ENCODE data around the gene CALHM4.

CALHM4 gene, protein sequence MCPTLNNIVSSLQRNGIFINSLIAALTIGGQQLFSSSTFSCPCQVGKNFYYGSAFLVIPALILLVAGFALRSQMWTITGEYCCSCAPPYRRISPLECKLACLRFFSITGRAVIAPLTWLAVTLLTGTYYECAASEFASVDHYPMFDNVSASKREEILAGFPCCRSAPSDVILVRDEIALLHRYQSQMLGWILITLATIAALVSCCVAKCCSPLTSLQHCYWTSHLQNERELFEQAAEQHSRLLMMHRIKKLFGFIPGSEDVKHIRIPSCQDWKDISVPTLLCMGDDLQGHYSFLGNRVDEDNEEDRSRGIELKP

DNA sequence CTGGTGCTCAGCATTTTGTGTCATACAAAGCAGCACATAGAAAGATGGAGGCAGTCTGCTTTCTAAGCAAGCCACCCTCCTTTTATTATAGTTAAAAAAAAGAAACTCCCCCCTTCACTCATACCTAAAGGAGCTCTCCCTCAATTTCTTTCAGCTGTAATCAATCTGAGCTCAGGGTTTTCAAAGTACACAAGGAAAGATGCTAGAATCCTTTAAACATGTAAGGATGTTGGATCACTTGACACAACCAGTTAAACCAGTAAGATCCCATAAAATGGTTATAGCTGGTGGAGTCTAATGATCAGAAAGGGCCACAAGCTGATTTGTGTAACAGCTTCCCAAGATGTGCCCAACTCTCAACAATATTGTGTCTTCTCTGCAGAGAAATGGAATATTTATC lies at the start of gene CALHM4:
Gene CALHM4, plus strand, starts transcription at position 301 of the 400 bp plus-strand sequence. Its CDS starts 43 bp downstream, at position 344.
- DNase-seq: no peak

DNA sequence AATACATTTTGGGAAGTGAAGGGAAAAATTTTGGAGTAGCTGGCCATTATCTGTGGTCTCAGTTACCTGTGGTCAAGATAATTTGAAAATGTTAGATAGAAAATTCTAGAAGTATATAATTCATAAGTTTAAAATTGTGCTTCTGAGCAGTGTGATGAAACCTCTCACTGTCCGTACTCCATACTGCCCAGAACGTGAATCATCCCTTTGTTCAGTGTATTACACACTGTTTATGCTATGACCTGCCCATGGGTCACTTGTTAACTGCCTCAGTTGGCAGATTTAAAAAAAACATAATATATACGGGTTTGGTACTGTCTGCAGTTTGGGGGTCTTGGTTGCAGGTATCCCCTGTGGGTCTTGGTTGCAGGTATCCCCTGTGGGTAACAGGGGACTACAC lies 46.2 kb upstream of the CALHM4 start:
- DNase-seq: no peak

DNA sequence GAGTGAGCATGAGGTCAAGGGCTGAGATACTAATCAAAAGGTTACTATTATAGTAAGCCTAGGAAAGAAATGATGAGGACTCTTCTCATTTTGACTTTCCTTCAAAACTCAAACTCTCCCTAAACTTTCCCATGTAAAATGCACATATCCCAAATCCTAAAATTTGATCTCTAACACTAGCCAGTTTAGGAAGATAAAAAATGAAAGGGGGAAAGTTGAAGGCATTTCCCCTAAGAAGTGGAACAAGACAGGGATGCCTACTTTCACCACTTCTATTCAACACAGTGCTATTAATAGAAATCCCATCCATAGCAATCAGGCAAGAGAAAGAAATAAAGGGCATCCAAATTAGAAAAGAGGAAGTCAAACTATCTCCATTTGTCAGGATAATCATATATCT lies 45.0 kb upstream of the CALHM4 start:
- DNase-seq: no peak

DNA sequence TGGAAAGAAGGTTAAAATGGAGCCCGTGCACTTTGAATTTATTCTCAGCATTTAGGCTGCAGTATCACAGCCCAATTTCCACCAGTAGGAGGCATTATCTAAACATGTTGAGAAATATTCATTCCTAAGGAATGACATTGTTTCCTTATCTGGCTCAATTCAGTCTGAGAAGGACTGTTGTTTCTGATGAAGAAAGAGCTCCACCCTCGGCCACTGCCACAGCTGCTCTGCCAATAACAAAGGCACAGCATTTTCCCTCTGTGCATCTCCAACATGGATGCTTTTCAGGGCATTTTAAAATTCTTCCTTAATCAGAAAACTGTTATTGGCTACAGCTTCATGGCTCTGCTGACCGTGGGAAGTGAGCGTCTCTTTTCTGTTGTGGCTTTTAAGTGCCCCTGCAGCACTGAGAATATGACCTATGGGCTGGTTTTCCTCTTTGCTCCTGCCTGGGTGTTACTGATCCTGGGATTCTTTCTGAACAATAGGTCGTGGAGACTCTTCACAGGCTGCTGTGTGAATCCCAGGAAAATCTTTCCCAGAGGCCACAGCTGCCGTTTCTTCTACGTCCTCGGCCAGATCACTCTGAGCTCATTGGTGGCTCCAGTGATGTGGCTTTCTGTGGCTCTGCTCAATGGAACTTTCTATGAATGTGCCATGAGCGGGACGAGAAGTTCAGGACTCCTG lies 42.0 kb upstream of the CALHM4 start, which contains the start of gene CALHM5:
Gene CALHM5, plus strand, starts transcription at position 216 of the 687 bp plus-strand sequence. Its CDS starts 58 bp downstream, at position 274.
- no peak for DNase-seq

DNA sequence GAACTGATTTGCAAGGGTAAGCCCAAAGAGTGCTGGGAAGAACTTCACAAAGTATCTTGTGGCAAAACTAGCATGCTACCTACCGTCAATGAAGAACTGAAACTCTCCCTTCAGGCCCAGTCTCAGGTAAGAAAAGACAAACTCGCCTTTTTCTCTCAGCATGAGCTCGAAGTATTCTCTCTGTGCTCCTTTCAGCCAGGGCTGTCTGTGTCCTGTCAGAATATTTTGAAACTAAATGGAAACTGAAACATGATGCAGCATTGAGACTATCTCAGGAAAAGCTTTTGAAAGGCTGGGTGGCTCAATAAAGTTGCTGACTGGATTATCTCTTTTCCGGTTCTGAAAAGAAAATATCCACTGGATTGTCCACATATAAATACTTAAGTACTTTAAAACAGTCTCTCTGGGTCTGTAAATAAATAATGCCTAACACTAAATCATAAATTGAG lies 41.4 kb upstream of the CALHM4 start:
- no peak for DNase-seq

DNA sequence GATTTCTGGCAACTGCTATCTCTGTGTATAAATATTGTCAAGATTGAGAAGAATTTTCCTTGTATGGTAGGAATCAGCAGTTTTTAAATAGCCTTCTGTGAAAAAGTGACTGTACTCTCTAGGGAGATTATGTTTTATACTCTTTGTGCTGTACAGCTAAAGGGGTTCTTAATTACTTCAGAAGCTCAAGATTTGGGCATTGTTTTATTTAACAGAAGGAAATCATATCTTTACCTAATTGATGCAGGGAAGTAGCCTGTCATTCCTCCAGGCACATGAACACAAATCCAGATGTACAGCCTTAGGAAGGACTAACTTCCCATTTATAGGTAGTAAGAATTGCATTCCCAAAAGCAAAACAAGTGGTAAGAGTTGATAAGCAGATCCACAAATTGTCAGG lies 40.8 kb upstream of the CALHM4 start:
- no peak for DNase-seq

DNA sequence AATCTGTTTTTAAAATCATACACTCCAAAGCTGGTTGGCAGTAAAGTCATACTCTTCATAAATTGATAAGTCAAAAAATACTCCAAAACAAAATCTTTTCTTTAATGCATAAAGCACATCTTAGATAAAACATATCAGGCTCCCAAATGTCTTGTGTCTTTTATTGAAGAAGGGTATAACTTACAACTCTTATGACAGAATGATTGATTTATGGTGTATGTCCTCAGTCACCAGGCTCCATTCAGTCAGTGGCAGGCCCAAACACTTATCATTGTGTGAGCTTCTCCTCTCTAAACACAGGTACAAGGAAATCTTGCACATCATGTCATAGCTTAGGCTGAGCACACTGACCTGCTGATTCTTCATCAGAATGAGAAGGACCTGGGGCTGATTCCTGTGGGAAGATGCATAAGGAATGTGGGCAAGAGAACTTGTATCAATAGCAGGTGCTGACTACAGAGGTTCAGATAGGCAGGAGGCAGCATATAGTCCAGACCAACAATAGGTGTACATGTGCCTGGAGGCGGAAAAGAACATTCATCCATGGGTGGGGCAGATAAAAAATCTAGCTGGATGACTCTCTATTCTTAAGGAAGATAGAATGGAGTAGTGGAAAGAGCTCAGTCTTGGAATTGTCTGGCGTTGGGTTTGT lies 40.2 kb upstream of the CALHM4 start:
- DNase-seq: no peak

DNA sequence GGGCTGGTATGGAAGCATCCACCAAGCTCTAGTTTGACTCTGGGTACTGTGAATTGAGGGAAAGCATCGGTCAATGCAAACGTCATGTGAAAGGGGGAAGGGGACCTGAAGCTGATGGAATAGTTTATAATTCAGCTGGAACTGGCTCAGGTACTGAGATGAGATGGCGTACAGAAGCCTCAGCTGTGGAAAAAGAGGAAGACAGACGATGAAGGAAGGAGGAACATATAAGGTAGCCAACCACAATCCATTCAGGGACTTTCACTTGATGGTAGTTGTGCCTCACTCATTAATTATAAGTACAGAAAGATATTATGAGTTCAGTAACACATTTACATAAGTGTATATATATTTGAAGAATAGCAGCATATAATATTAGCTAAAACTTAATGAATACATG lies 39.4 kb upstream of the CALHM4 start:
- DNase-seq: no peak

DNA sequence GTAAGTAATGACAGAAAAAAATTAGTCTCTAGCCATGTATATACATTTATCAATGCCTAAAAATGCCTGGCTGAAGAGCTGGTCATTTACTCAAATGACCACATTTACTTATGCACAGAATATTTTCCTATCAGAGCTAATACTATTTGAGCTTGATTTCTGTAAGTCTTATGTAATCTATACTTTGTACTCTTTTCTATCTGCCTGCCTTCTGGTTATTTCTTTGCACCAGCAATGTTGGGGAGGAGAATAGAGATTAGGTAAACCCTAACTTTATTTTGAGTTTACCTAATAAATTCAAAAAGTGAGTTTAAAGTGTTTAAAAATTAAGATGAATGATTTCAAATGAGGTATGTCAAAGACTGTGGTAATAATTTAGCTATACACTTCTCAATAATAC lies 38.4 kb upstream of the CALHM4 start:
- no peak for DNase-seq

DNA sequence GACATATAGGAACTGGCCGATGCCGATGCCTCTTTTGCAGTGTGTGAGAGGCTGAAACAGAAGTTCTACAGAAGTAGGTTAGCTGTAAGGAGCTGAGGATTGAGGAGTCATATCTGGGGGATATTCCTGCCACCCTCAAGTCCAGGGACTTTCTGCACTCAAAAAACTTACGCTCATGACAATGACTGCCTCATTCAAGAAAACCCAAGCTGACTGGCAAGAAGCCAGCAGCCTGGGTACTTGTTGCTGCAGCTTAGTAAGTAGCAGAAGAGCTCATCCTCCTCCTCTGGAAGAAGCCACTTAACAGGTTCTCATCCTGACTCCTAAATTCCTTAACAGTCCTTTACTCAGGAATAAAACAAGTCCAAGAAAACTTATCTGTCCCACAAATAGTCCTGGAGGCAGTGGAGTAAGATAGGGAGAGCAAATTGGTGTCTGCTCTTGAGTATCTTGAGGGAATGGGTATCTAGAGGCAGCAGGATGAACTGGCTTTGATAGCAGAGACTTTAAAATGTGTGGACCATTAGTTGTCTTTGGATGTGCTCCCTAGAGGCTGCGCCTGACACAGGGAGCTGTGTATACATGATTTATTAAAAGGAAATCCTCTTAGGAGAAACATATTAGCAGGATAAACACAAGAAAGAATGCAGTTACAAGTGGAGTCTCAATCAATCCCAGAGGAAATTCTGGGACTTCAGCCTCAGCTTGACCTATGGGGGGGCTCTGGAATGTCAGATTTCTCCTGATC lies 34.8 kb upstream of the CALHM4 start:
- no peak for DNase-seq

DNA sequence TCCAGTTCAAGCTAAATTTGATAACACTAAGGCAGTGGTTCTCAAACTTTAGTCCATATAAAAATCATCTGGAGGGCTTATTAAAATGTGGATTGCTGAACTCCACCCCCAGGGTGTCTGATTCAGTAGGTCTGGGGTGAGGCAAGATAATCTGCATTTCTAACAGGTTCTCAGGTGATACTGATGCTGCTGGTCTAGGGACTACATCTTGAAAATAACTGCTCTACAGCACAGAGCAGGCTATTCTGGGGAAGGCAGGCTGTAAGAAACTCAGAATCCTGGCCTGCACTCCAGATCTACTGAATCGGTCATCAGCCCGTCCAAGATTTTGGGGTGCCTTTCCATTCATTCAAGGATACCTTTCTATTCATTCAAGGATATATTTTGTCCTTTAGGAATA lies 30.7 kb upstream of the CALHM4 start:
- no peak for DNase-seq

DNA sequence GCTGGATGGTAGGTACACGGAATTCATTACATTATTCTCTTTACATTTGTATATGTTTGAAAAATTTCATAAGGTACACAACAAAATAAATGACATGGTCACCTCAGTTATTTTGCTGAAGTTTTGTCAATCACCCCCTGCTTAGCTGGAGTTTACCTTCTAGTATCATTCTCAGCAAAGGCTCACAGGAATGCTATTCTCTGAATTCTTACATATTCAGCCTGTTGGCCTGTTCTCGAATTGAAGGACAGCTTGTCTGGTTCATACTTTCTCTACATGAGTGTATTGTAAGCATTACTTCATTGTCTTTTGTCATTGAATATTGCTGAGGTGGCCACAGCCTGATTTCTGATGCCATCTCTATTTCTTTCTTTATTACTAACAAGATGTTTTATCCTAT lies 29.3 kb upstream of the CALHM4 start:
- DNase-seq: no peak

DNA sequence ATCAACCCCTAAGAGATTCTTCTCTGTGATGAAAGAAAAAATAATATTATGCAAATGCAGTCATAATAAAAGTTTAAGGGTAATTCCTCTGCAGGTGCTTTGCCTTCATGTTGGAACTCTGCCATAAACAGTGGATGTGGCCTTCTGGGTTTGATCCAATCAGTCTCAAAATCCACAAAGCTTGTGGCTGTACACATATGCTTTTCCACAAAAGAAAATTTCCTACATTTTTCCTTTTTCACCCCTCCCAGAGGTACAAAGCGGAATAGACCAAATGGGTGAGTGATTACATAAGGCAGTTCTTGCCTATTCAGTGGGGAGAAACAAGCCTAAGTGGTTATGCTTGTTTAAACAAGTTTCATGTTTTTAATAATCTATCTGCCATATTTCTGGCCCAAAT lies 25.4 kb upstream of the CALHM4 start:
- no peak for DNase-seq

DNA sequence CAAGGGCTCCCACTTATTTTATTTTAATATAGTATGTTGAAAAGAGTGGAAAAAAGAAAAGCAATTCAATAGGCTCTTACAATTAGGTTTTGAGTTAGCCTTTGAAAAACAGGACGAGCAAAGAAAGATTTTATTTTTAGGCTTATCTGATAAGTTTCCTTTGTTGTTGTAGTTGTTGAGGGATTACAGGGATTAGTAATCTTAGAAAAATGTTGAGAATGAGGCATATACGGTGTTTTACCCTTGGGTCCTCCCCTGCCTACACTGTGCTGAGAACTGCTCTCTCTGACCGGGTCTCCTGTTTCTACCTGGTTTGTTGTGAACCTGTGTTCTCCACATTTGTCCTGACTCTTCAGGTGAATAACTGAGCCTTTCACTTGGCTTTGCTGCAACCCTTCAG lies 24.8 kb upstream of the CALHM4 start:
- no peak for DNase-seq

DNA sequence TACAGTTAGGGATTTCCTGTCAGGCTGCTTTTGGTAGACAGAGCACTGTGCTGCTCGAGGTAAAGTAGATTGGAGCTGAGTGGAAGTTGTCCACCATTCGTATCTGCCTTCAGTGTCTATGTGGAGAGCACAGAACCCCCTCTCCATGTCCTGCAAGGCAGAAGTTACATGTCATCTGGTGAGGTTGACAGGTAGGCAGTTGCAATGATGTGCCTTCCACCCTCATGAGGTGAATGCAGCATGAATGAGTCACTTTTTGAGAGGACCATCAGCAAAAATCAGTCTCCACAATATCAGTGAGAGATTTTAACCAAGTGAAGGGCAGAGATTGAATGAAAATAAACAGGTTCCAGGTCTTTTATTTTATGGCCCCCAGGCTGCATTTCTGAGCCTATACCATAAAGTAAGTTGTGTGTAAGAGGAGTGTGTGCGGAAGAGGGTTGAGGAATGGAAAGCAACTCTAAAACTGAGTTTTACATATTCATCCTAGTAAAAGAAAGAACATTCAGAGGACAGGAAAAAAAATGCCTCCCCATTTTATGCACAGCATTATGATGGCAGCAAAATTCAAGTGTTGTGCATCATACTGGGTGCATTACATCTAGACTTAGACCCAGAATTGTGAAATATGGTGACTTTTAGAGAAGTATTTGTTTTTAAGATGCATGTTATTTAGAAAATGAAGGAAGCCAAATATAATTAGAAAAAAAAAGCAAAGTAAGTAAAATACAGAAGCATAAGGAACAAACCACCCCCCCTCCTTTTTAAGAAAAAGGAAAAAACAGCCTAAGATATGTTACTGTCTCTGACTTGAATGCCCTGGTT lies 23.9 kb upstream of the CALHM4 start:
- no peak for DNase-seq

DNA sequence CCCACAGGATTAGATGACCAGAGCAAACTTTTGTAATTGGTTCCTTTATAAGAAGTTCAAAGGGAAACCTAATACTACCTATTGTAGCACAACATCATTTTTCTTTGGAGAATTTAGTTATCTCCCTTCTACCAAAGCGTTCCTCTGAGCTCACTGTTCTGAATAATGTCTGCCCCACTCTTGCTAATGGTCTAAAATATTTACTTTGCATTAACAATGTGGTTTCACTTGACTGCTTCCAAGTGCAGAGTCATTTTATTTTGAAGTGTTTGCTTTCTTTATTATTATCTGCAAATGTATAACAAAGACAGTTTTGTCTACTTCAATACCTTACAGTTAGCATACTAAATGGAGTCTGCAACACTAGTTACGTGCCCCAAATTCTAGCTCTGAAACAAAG lies 23.1 kb upstream of the CALHM4 start:
- DNase-seq: no peak

DNA sequence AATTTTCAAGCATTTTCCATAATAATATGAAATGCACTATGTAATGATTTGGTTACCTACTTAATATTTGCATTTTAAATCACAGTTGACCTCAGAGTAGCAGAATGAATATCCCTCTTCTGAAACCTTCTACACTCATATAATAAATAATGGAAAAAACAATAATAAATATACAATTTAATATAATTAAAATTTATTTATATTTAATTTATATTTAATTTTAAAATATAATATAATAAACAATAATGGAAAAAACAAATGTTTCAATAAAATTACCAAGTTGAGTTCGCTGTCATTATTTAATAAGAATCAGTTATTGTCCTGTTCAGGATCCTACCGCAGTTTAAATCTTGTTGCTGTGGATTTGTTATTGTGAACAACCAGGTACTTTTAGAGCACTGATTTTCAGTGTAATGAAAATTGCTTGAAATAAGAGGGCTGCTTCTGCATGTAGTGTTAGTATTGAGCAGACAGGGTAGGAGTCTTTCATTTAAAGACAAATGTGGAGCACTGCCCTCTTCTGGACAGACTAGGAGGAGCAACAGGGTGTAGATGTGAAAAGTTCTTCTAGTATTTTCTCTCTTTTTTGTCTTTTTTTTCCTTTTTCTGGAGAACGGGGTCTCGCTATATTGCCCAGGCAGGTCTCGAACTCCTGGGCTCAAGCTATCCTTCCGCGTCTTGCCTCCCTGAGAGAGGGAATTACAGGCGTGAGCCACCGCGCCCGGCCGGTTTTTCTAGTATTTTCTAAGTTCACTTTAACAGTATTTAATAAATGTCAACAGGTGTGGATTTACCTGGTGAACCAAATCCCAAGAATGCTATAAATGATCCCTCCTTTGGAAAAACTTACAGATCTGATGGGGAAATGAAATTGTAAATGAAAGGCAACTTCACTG lies 21.6 kb upstream of the CALHM4 start:
- no peak for DNase-seq

DNA sequence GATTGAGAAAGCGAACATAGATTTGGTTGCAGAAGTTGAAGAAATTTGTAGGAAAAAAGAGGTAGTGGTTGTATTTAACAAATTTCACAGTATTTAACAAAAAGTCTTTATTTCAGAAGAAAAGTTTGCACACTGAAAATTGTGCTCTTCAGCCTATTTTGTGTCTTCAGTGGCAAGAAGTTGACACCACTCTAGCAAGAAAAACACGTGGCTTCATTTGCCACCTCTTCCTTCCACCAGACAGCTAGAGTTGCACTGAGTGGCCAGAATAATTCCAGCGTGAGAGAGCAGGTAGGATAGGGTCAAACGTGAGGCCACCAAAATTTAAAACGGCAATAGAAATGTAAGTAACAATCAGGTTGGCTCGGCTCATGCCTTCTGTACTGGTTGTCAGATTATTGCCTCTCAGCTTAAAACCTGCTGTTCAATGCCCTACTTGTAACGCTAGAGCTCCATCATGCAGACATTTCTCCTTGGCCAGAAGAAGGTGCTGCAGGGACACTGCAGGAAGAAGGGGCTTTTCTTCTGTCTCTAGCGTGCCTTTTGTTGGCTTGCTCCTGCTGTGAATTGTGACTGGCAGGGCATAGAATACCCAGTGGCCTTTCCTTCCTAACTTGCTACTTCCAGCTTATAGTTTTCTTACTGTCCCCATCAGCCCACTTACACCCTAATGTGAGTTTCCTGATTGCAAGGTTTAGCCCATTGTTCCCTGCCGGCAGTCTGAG lies 20.2 kb upstream of the CALHM4 start:
- no peak for DNase-seq

DNA sequence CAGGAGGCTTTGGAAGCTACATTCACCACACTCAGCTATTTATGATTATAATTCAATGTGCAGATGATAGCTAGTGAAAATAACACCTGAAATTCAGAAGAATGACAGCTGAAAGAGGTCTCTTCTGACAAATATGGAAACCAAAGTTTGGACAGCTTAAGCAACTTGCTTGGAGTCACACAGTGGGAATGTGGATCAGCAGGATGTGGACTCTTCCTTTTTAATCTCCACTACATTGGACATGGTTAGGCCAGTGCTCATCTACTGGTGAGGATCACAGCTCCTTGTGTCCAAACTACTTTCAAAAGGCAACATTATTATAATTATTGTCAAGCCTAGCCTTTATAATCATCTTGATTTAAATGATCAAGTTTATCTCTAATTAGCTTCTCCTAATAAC lies 18.4 kb upstream of the CALHM4 start:
- DNase-seq: no peak

DNA sequence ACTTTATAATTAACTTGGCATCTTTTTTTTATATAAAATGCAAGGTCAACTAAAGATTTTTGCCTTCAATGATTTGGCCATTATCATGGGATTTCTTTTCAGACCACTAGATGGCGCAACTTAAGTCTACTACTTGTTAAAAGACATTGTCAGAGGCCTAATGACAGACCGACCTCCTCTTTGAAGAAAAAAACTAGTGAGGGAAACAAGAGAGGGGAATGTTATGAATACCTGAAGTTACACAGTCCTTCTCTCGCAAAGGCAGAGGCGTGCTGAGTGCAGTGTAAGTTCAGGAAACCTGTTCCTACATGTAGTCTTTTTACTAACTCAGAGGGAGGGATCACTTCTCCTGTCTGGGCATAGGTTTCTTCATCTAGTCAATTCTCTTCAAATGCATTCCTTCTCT lies 17.3 kb upstream of the CALHM4 start:
- DNase-seq: no peak

DNA sequence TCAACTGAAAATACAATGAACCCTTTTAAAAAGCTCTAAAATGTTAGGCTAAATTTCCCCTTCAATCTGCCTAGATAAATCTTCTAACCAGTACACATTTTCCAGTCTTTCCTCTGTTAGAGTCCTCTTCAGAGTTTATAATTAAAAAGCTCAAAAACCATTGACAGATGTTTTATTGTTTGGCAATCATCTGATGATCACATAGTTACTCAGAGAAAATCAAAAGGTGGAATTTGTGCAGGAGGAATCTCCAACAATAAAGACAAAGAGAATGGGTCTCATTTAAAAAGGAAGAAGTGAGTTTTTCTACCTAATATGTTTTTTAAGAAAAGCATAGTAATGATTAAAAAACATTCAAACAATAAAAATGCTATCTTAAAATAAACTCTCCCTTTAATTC lies 11.1 kb upstream of the CALHM4 start:
- no peak for DNase-seq

All from NCI-H446 treated with DMSO at 0.1 percent for 48 hours (cell line).